Left cardiac atrium (tissue), 4 donors: ENCODE data around the gene PUSL1. TPM values are rescaled to one million over a fixed set of nuclear protein-coding genes. Genes with fewer than 3 reads are reported as not detected.

Experiments used
- ATAC-seq, 2 donors: fragments of 200-7000 bp; cut with Tn5 transposase; one replicate each; pipeline ENCODE4 v1.9.1; 2020; ENCODE audit warnings: mild to moderate bottlenecking in 2 of 2, moderate library complexity in 2 of 2
- DNase-seq: peaks from one replicate; pipeline ENCODE4 v3.0.0-alpha.2; 2020
- intact Hi-C, 2 donors: fragments of 100-400 bp; cut with DNase I; formaldehyde crosslinking; loops; one replicate each; pipeline versions ENCODE4 v1.14.1 to v1.15.1; 2022 to 2023
- total RNA-seq, 2 donors: library from RNA; stranded (reverse); fragmentation: NEBNext Ultra II Directional; extraction: Animal tissue kit (Norgen Biotek cat#: 25700); gene quantifications; one replicate each; pipeline ENCODE4 v1.2.1, GENCODE V29; 2021
- donor health status: DM: no; HTN: yes; CAD: no.
- donor health status: DM: no; HTN: yes; CAD: no; lungs with severe emphysema.
- donor health status: DM: yes; HTN: yes; CAD: no.
- donor health status: Dilated cardiomyopathy.

PUSL1 gene
- total RNA-seq, 2 donors from 2014 or later: 11.4 to 12.2 TPM

DNA sequence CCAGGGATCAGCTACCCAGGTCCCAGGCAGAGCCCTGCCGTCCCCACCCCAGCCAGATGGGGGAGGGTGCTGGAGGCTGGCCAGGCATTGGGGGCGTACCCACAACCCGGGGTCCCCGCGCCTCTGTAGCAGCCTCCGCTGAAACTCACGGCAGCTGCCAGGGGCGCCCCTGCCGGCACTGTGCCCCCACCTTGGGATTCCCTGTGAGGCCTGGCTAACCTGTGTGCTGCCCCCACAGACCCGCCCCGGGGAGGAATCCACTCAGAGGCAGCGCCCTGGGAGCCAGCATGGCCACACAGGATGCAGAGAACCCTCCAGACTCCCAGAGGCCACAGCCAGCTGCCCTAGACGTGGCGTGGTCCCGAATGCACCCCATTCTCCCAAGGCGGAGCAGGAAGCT lies 37.0 kb downstream of the PUSL1 start:
- ATAC-seq (no peak), DNase-seq (no peak)
- intact Hi-C loops: no loop called here

DNA sequence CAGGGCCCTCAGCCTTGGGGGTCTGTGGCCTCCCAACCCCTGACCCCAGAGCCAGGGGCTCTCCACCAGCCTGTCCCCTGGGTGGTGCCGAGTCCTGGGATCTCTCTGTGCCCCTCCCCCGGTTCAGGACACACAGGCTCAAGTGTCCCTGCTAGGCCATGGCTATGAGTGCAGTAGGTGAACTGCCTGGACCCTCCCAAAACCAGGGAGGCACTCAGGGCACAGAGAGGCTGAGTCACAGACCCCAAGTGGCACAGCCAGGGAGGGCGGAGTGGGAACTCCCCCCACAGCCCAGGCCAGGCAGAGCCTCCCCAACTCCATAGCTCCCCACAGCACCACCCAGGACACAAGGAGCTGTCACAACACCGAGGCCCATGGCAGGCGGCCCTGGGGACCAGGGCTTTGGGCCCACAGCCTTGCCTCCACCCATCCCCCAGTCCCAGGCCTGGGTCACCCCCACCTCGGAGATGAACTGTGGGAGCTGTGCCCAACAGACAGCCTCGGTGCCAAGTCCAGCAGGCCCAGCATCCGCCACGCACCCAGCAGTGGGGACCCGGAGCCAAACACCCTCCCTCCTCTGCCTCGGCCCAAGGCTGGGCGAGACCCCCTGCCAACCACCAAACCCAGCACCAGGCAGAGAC lies 37.6 kb downstream of the PUSL1 start:
- intact Hi-C loops: no loop called here
- DNase-seq: no peak
- no peak for ATAC-seq

DNA sequence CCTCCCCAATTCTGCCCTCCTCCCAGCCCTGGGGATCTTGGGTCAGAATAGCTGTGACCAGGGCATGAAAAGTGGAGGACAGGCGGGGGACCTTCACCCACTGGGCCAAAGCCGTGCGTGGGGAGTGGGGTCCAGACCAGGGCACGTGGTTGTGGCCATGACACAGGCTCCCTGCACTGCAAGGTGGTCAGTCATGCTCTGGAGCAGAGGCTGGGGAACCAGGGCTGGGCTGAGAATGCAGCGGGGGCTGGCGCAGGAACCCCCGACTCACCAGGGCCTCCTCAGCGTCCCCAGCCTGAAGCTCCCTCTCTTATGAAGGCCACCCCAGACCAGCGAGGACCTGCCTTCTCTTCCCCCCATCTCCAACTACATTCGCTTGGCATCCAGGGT lies 38.1 kb downstream of the PUSL1 start:
- DNase-seq (no peak), ATAC-seq (no peak)
- intact Hi-C loops: no loop called here

DNA sequence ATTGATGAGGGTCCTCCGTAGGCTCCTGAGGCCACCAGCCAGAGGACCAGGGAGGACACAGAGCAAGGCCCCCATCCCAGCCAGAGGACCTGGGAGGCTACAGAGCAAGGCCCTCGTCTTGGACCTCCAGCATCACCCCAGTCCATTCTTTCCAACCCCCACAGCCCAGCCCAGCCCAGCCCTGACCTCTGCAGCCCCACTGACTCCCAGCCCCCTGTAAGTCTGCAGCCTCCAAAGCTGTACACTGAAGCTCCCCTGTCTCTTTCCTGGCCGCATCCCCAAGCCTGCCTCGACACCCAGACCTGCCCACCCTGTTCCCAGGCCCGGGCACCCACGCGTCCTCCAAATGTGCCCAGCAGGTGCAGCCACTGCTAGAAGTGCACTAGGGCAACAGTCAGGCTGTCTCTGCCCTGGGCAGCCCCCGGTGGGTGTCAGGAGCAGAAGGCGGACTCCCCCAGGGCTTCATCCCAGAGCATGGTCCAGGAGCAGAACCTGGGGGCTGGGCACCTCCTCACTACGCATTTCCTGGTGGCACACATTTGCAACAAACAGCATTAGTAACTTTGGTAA lies 38.7 kb downstream of the PUSL1 start:
- ATAC-seq (no peak), DNase-seq (no peak)
- intact Hi-C loops: no loop called here

DNA sequence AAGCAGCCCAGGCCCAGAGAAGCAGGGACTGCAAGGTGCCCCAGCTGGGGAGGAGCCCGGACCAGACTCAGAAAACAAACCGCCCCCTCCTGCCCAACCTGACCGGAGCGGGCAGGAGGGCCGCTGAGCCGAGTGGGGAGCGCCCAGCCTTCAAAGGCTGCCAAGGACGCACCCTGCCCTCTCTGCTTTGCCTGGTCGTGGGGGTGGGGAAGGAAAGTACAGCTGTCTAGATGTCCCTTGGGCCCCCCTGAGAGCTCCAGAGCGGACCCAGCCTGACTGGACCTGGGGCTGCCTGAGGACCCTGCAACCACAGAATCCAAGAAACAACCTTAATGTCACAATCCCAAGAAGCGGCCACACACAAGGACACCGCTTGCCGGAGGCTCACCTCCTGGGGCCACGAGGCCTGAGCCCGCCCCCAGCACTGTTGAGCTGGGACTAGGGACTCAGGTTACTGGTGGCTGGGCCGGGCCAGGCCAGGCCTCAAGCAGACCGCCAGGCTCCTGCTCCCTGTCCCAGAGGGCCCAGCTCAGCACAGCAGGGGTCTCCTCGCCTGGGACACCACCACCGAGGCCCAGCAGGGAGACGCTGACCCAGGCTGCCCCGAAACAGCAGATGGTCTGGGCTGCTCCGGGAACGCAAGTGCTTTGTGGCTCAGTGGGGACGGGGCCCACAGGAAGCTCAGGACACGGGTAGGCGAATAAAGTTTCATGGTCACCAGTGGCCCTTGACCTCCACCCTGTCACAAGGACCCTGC lies 39.4 kb downstream of the PUSL1 start:
- intact Hi-C loops: no loop called here
- ATAC-seq (peak; percentile 14 to 17), DNase-seq (no peak)

DNA sequence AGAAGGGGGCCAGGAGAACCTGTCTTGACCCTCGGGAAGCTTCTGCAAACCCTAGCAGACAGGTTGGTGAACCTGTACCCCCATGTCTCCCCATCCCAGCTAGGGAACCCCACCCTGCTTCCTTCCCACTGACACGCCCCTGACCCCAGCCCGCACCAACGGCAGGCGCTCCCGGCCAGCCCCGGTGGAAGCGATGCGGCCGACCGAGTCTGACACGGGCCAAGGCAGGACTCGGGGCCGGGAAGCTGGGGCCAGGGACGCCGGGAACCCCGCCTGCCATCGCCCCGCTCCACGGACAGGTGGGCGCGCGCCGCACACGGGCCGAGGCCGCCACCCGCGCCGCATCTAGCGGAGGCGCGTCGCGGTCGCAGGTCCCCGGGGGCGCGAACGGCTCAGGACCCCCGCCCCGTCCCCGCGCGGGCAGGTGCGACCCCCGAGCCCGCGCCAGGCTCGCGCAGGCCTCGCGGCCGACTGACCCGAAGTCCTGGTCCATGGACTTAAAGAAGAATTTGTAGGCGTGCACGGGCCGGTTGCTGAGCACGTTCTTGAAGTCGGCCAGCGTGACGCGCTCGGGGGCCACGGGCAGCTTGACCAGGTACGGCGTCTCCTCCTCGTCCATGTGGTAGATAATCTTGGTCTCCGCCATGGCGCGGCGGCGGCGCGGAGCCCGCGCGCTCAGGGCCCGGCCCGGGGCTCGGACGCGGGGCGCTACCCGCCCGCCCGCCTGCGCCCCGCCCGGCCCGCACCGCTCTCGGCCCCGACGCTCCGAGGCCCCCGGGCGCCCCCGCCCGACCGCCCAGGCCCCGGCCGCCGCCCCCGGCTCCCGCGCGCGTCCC lies 40.2 kb downstream of the PUSL1 start:
- DNase-seq (no peak), ATAC-seq (peak in 1 of 2 donors; percentile 2)
- intact Hi-C loops: no loop called here

DNA sequence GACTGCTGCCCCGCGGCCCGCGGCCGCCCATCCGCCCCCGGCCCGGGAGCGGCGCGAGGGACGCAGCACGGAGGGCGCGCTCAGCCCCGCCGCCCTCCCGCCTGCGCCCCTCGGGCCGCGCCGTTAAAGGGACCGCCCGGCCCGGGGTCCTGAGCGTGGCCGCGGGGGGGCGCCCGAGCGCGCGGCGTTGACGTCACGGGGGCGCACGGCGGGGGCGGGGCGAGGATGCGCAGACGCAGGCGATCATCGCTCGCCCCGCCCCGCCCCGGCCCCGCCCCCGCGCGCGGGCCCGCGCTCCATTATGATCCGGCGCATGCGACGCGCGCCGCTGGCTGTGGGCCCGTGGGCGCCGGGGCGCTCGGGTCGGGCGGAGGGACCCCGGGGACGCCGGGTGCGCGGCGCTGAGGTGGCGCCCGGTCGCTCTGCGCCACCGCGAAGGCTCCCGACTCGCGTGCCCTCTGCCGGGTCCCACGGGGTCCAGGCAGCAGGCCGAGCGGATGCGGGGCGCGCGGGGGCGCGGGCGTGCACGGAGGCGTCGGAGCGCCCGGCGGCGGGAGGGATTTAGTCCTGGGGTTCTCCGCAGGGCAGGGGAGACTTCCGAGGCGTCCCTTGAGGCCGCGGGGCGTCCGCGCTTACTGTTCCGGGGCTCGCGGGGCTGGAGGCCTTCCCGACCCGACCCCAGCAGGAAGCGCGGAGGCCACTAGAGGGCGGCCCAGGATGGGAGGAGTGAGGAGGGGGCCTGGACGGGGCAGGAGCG lies 41.0 kb downstream of the PUSL1 start, which contains the start of gene DVL1:
DVL1 (minus strand) TSS at position 163 of the 757 bp plus-strand sequence. CDS start 353 bp downstream, outside the sequence.
- intact Hi-C loops: no loop called here
- peak; percentile 20 to 69 for ATAC-seq
- peak; percentile 72 for DNase-seq

DNA sequence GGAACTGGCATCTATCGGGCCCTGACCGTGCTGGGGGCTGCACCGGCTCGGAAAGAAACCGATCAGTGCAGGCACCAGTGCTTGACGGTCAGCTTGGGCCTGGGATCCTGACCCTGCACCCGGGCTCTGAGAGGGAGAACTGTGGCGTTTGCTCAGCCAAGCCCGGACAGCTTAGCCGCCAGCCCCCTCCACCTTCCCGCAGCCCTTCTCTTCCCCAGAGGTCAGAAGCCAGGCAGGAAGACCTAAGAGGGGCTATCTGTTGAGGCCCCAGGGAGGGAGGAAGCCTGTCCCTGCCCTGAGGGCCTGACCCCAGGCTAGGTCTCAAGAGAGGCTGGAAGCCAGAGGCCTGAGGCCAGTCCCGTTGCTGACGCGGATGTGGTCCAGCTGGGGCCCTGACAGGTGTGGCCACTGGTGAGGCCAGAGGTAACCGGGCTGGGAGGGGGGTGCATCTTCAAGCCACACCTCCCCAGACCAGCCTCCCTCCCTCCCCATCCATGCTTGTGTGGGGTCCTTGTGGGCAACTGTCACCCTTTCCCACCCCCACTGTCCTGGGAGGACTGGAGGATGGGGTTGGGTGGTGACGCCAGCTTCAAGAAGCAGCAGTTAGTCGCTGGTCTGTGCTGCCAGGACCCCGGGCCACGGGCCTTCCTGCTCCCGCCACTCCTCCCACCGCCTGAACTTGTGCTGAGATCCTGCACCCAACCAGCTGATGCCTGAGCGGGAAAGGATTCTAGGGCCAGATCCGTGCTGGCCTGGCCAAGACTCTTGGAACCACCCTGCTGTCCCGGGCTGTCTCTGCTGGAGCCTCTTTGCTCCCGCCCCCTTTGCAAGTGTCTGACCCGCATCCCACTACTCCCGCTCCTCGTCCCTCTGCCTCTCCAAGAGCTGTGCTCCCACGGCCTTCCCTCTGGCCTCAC lies 43.4 kb downstream of the PUSL1 start:
- peak; percentile 19 to 23 for ATAC-seq
- intact Hi-C loops: no loop called here
- DNase-seq: peak; percentile 58

DNA sequence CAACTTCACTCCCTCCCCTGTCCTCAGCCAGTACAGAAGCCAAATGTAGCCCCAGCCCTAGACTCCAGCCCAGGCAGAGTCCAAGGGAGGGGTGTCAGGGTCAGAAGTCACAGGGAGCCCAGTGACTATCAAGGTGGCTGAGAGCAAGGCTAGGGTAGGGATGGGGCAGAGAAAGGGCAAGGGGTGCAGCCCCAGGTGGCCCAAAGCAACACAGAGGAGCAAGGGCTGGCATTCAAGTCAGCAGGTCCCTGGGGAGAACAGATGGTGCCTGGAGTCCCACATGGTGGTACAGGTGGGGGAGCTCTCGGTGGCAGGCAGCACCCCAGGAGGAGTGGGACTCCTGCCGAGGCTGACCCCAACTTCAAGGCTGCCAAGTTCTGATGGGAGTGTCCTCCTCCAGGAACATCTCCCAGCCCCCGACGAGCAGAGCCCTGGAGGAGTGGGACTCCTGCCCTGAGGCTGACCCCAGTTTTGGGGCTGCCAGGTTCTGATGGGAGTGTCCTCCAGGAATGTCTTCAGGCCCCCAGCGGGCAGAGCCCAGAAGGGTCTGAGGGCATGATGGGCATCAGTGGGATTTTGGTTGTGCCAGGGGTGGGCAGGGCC lies 44.5 kb downstream of the PUSL1 start:
- DNase-seq (no peak), ATAC-seq (no peak)
- intact Hi-C loops: no loop called here

DNA sequence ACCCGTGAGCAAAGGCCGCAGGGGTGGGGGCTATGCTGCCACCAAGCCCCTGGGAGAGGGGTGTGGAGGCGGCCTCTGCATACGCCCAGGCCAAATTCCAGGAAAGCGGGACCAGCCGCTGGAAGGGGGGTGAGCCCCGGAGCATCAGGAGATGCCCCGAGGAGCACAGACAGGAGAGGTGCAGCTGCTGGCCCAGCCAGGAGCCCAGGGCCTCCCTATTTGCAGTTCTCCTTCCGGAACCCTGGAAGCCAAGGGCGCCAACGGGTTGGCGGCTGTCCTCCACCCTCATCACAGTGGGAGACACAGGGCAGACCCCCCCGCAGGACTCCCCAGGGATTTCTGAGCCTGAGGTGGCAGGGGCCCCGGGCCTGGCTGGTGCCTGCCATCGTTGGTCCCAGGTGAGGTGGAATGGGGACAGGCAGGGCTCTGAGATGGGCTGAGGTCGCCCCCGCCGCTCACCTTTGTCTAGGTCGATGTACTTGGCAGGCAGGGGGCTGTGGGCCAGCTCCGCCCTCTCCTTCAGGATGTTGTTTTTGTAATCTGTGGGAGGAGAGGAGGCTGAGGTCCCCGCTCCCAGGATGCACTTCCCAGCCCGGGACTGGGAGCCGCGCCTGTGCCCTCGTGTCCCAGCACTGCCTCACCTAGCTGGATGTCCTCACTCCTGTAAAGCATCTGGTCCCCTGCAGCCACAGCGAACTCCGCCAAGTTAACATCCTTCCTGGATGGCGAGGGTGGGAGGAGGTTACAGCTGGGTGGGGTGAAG lies 45.2 kb downstream of the PUSL1 start:
- intact Hi-C loops: no loop called here
- ATAC-seq: no peak
- no peak for DNase-seq

DNA sequence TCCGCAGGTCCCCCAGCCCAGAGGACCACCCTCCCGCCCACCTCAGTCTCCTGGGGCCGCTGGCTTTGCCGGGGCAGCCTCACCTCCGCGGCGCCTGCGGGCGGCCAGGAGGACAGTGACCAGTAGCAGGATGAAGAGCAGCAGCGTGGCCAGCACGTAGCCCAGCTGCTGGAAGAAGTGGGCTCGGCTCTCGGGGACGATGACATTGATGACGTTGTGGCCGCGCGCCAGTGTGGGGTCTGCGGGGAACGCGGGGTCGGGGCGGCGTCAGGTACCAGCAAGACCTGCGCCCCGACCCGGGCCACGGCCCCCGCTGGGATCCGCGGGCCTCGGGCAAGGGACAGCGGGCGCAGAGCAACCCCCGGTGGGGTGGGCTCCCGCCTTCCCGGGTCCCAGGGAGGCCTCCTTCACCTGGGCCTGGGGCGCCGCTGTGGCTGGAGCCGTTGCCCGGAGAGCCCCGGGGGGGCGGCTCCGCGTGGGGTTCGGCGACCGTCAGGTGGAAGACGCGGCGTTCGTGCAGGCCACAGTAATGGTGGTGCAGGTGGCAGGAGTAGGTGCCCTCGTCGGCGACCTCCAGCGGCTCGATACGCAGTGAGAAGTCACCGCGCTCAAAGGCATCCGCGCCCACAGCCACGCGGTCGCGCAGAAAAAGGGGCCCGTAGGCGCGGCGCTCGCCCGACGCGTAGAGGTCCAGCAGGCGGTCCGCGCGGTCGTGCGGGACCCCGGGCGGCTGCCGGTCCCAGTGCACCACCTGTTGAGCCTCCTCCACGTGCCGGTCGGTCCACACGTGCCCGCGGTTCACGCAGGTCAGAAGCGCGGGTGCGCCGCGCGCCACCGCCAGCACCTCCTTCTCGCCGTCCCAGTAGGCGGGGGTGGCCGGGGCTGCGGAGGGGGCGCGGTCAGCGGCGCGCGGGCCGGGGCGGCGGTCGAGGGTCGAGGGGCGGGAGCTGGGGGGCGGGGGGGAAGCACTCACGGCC lies 46.2 kb downstream of the PUSL1 start:
- DNase-seq: no peak
- no peak for ATAC-seq
- intact Hi-C loops: no loop called here

DNA sequence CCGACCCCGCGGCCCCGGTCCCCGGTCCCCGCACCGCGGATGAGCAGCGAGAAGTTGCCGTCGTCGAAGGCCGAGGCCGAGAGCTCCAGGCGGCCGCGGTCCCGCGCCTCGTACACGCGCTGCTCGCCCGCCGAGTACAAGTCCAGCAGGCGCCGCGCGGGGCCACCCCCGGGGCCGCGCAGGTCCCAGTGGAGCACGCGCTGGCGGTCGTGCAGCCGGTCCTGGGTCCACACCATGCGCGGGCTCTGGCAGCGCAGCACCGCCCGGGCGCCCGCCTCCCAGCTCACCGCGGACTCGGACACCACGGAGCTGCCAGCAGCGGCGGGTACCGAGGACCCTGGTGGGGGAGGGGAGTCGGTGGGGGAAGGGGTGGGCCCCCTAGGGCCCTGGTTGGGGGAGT lies 47.0 kb downstream of the PUSL1 start:
- no peak for DNase-seq
- ATAC-seq: no peak
- intact Hi-C loops: no loop called here

DNA sequence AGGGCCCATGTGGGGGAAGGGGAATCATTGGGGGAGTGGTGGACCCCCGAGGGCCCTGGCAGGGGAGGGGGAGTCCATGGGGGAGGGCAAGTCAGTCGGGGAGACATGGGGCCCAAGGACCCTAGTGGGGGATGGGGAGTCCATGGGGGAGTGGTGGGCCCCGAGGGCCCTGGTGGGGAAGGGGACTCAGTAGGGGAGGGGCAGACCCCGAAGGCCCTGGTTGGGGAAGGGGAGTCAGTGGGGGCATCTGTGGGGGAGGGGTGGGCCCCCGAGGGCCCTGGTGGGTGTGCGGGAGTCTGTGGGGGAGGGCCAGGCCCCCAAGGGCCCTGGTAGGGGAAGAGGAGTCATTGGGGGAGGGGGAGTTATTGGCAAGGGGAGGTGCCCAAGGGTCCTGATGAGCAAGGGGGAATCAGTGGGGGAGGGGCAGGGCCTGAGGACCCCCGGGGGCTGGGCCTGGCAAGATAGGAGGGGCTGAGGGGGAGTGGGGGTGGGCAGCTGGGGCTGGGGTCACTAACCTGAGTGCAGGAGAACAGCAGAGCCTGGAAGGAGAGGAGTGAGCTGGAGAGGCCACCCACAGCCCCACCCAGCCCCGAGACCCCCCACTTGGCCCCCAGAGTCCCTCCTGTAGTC lies 47.9 kb downstream of the PUSL1 start:
- DNase-seq (no peak), ATAC-seq (no peak)
- intact Hi-C loops: no loop called here

DNA sequence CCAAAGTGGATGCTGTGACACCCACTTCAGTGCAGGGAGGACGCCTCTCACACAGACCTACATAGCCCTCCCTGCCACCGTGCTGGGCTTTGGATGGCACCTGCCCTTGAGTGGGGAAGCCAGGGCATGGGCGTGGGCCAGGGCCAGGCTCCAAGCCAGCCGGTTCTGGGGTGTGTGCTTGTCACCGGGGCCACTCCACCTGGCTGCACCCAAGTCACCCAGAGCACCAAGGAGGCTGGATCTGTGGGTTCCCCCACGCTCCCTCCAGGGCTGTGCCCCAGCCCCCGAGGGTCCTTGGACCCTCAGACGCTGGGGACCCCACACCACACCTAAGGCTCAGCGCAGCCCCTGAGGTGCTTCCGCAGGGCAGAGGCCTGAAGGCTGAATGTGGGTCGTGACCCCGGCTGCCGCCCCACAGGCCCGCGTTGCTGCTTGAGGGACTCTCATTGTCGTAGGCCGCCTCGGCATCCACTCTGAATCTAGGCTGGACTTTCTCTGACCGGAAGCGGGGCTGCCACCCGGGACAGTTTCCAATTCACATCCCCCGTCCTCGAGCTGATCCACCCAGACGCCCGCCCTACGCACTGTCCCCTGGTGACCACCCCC lies 48.5 kb downstream of the PUSL1 start:
- DNase-seq: no peak
- ATAC-seq: no peak
- intact Hi-C loops: no loop called here

DNA sequence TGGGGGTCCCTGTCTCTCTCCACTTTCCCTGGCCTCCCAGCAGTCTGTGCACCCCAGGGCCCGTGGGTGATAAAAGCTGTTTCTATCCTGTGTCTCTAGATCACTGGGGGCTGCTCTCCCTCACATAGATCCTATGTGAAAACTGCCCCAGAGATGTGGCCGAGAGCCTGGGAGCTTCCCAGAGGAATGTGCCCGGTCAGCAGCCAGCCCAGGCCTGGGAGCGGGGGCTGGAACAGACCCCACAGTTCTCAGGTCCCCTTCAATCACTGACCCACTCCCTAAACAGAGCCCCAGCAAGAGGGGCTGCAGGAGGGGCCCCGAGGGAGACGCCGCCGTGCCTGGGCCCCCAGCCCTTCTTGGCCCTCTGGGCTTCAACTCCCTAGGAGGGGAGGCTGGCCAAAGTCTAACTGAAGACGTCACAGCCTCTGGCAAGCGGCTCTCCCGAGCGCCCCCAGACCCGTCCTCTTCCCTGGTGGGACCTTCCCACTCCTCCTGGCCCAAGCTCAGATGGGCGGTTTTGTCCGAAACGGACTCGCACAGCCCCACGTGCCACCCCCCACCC lies 49.6 kb downstream of the PUSL1 start:
- no peak for DNase-seq
- intact Hi-C loops: no loop called here
- peak in 1 of 2 donors; percentile 10 for ATAC-seq
